H1 (cell line): ENCODE measurements around the gene OGFOD3. TPM values are rescaled to one million over a fixed set of nuclear protein-coding genes. Genes with fewer than 3 reads are reported as not detected.

Source experiments
- CTCF ChIA-PET: fragments of 300-600 bp; sonication (Branson Sonifier 250); formaldehyde crosslinking; loops from one replicate; lab custom pipeline; 2021; ENCODE audit not compliant: partially characterized antibody; lab: Charles Lee
- POLR2A ChIA-PET: fragments of 300-600 bp; sonication (Branson Sonifier 250); formaldehyde crosslinking; loops from one replicate; lab custom pipeline; 2021; ENCODE audit warnings: inconsistent platforms; ENCODE audit not compliant: partially characterized antibody; lab: Charles Lee
- DNase-seq, 2 experiments: peaks; one replicate each; pipeline versions ENCODE4 v3.0.0 to v3.0.0-alpha.2; 2010 to 2022; ENCODE audit warnings: low spot score in 2 of 2, low read depth in 1 of 2, mixed read lengths in 1 of 2
- FAIRE-seq: peaks from 2 replicates; lab custom pipeline; 2011; peaks lifted over from hg19 to GRCh38; lab: Jason Lieb, UNC
- H2AFZ ChIP-seq: 2 replicates; pipeline ENCODE4 v1.8.1; 2012; ENCODE audit warnings: low read length, inconsistent platforms
- H2AK5ac ChIP-seq: 2 replicates; pipeline ENCODE4 v1.6.1; 2013; ENCODE audit warnings: low read depth, low read length
- H2BK120ac ChIP-seq: replicated peaks from 2 replicates; pipeline ENCODE3; 2013; ENCODE audit warnings: low read depth, low read length, inconsistent platforms
- H2BK12ac ChIP-seq: 2 replicates; pipeline ENCODE4 v1.6.1; 2013; ENCODE audit warnings: low read depth, low read length
- H2BK15ac ChIP-seq: 2 replicates; pipeline ENCODE4 v1.6.1; 2013; ENCODE audit warnings: low read length
- H2BK20ac ChIP-seq: 2 replicates; pipeline ENCODE4 v1.6.1; 2013; ENCODE audit warnings: low read length
- H2BK5ac ChIP-seq: 2 replicates; pipeline ENCODE4 v1.6.1; 2013; ENCODE audit warnings: low read depth, low read length
- H3K14ac ChIP-seq: 2 replicates; pipeline ENCODE4 v1.6.1; 2013; ENCODE audit warnings: inconsistent platforms; ENCODE audit not compliant: insufficient read length
- H3K18ac ChIP-seq: 2 replicates; pipeline ENCODE4 v1.6.1; 2013; ENCODE audit warnings: low read length; ENCODE audit errors: extremely low read depth
- H3K23ac ChIP-seq: 2 replicates; pipeline ENCODE4 v1.6.1; 2013; ENCODE audit warnings: inconsistent platforms; ENCODE audit not compliant: insufficient read length
- H3K23me2 ChIP-seq: 2 replicates; pipeline ENCODE4 v1.6.1; 2013; ENCODE audit warnings: low read depth, low read length
- H3K27ac ChIP-seq: 2 replicates; pipeline ENCODE4 v1.6.1; 2011; ENCODE audit warnings: low read depth, low read length, inconsistent platforms
- H3K27me3 ChIP-seq, 4 experiments: replicated peaks in 1 of 4; 1 replicate in 1 of 4; 2 replicates in 3 of 4; pipeline versions ENCODE4 v1.6.1 to v1.8.1; 2011 to 2013; ENCODE audit warnings: low read length in 3 of 4, mild to moderate bottlenecking in 3 of 4, inconsistent platforms in 2 of 4, mixed read lengths in 2 of 4, moderate library complexity in 1 of 4; ENCODE audit not compliant: control insufficient read depth in 3 of 4, insufficient read depth in 3 of 4; ENCODE audit errors: extremely low read depth in 1 of 4
- H3K36me3 ChIP-seq, 4 experiments: 2 replicates each; pipeline versions ENCODE4 v1.6.1 to v1.8.1; 2011 to 2013; ENCODE audit warnings: mild to moderate bottlenecking in 4 of 4, low read length in 3 of 4, moderate library complexity in 2 of 4, control low read depth in 1 of 4, inconsistent platforms in 1 of 4; ENCODE audit not compliant: insufficient read depth in 4 of 4, control insufficient read depth in 2 of 4
- H3K4ac ChIP-seq: replicated peaks from 2 replicates; pipeline ENCODE3; 2013; ENCODE audit warnings: low read length, low read depth, mixed read lengths, inconsistent platforms; ENCODE audit not compliant: insufficient read length
- H3K4me1 ChIP-seq, 4 experiments: replicated peaks in 1 of 4; 1 replicate in 1 of 4; 2 replicates in 3 of 4; pipeline versions ENCODE4 v1.6.1 to v1.8.1; 2011 to 2013; ENCODE audit warnings: low read length in 3 of 4, inconsistent platforms in 2 of 4, mixed read lengths in 1 of 4; ENCODE audit not compliant: insufficient read depth in 4 of 4, control insufficient read depth in 3 of 4
- H3K4me2 ChIP-seq, 2 experiments: 2 replicates each; pipeline versions ENCODE4 v1.6.1 to v1.8.1; 2011 to 2013; ENCODE audit warnings: low read depth in 2 of 2, low read length in 2 of 2, control low read depth in 1 of 2, inconsistent platforms in 1 of 2, mild to moderate bottlenecking in 1 of 2; ENCODE audit not compliant: insufficient read depth in 1 of 2
- H3K4me3 ChIP-seq, 4 experiments: fragments of 200-600, 300-600 bp in 1 of 4; sonication (generic), shearing (Covaris generic), sonication (Bioruptor Twin) in 1 of 4; 2 replicates each; pipeline versions ENCODE4 v1.5.1 to v1.8.1; 2011 to 2016; ENCODE audit warnings: low read length in 4 of 4, low read depth in 3 of 4, control low read depth in 2 of 4, inconsistent platforms in 2 of 4, mild to moderate bottlenecking in 2 of 4, mixed read lengths in 1 of 4, moderate library complexity in 1 of 4; ENCODE audit not compliant: insufficient read depth in 2 of 4; ENCODE audit errors: extremely low read depth in 1 of 4
- H3K56ac ChIP-seq: replicated peaks from 2 replicates; pipeline ENCODE3; 2013; ENCODE audit warnings: low read depth, mild to moderate bottlenecking, mixed read lengths, low read length, inconsistent platforms; ENCODE audit not compliant: insufficient read length
- H3K79me1 ChIP-seq: 2 replicates; pipeline ENCODE4 v1.6.1; 2013; ENCODE audit warnings: low read depth, low read length, control low read depth
- H3K79me2 ChIP-seq, 2 experiments: 2 replicates each; pipeline versions ENCODE4 v1.6.1 to v1.8.1; 2012 to 2013; ENCODE audit warnings: low read length in 2 of 2, mild to moderate bottlenecking in 2 of 2, inconsistent platforms in 1 of 2; ENCODE audit not compliant: insufficient read depth in 2 of 2, control insufficient read depth in 1 of 2
- H3K9ac ChIP-seq, 4 experiments: replicated peaks in 1 of 4; 1 replicate in 1 of 4; 2 replicates in 3 of 4; pipeline versions ENCODE4 v1.6.1 to v1.8.1; 2011 to 2013; ENCODE audit warnings: low read depth in 3 of 4, low read length in 3 of 4, control low read depth in 2 of 4, mild to moderate bottlenecking in 2 of 4, moderate library complexity in 2 of 4, inconsistent platforms in 1 of 4; ENCODE audit errors: extremely low read depth in 1 of 4
- H3K9me3 ChIP-seq, 2 experiments: 2 replicates each; pipeline versions ENCODE4 v1.6.1 to v1.8.1; 2012 to 2013; ENCODE audit warnings: mild to moderate bottlenecking in 2 of 2, moderate library complexity in 2 of 2, control low read depth in 1 of 2, inconsistent platforms in 1 of 2, low read depth in 1 of 2, low read length in 1 of 2, mixed read lengths in 1 of 2; ENCODE audit not compliant: insufficient read depth in 2 of 2
- H4K20me1 ChIP-seq, 2 experiments: replicated peaks in 1 of 2; 2 replicates each; pipeline versions ENCODE3 to v1.8.1; 2011 to 2013; ENCODE audit warnings: inconsistent platforms in 2 of 2, low read length in 2 of 2, mild to moderate bottlenecking in 1 of 2; ENCODE audit not compliant: insufficient read depth in 2 of 2, control insufficient read depth in 1 of 2
- H4K5ac ChIP-seq: 2 replicates; pipeline ENCODE4 v1.6.1; 2013; ENCODE audit warnings: low read length, low read depth, mixed read lengths, inconsistent platforms; ENCODE audit not compliant: insufficient read length
- H4K8ac ChIP-seq: 2 replicates; pipeline ENCODE4 v1.8.0; 2013; ENCODE audit warnings: mild to moderate bottlenecking, moderate library complexity, low read length, inconsistent platforms; ENCODE audit not compliant: insufficient read depth; ENCODE audit errors: extremely low read depth
- H4K91ac ChIP-seq: replicated peaks from 2 replicates; pipeline ENCODE3; 2013; ENCODE audit warnings: low read length, mixed read lengths, inconsistent platforms; ENCODE audit not compliant: insufficient read length
- EGR1 ChIP-seq: IDR thresholded peaks from 2 replicates; pipeline ENCODE4 v1.6.1; 2011; ENCODE audit warnings: low read depth, low read length, borderline replicate concordance
- WGBS, 2 experiments: shearing (Covaris generic) in 1 of 2; methylation state at CpG; one replicate each; pipeline versions ENCODE4 v1.1.6 to v1.1.7; 2013 to 2015; ENCODE audit warnings: low lambda C conversion rate in 2 of 2, mixed read lengths in 2 of 2, inconsistent platforms in 1 of 2, low coverage in 1 of 2, missing lambda C conversion rate in 1 of 2; ENCODE audit not compliant: insufficient replicate concordance in 2 of 2, insufficient coverage in 1 of 2, insufficient read length in 1 of 2; ENCODE audit errors: extremely low coverage in 1 of 2, missing lambda C conversion rate in 1 of 2; 5-methylcytosine and 5-hydroxymethylcytosine counted together
- polyA plus RNA-seq, 7 experiments: library from polyadenylated mRNA; depleted of rRNA in 3 of 7; stranded (reverse) in 5 of 7; unstranded in 2 of 7; fragments of >200 nt in 5 of 7; fragments of 200-250 nt in 2 of 7; gene quantifications; 1 replicate in 5 of 7; 2 replicates in 1 of 7; 4 replicates in 1 of 7; pipeline versions ENCODE4 v1.2.1 to v1.2.3, GENCODE V29; 2011 to 2013; ENCODE audit warnings: missing spikeins in 2 of 7, mixed read lengths in 2 of 7
- total RNA-seq: library from RNA; stranded (reverse); fragmentation: NEBNext Ultra II Directional; extraction: Animal tissue kit (Norgen Biotek cat#: 25700); gene quantifications from 2 replicates; pipeline ENCODE4 v1.2.1, GENCODE V29; 2021
- TF ChIP-seq, protein P1 (sequence below): IDR thresholded peaks from 2 replicates; pipeline ENCODE4 v1.6.1; 2012; ENCODE audit warnings: inconsistent platforms
- TF ChIP-seq, protein P2 (sequence below): IDR thresholded peaks from 2 replicates; pipeline ENCODE4 v1.6.1; 2012; ENCODE audit warnings: inconsistent platforms

OGFOD3 gene
- total and polyA plus RNA-seq, 2 of the 8 experiments (the other 6 are each of a cell fraction or from before 2014, with no cell fraction given) = 21.1 to 21.8 TPM

DNA sequence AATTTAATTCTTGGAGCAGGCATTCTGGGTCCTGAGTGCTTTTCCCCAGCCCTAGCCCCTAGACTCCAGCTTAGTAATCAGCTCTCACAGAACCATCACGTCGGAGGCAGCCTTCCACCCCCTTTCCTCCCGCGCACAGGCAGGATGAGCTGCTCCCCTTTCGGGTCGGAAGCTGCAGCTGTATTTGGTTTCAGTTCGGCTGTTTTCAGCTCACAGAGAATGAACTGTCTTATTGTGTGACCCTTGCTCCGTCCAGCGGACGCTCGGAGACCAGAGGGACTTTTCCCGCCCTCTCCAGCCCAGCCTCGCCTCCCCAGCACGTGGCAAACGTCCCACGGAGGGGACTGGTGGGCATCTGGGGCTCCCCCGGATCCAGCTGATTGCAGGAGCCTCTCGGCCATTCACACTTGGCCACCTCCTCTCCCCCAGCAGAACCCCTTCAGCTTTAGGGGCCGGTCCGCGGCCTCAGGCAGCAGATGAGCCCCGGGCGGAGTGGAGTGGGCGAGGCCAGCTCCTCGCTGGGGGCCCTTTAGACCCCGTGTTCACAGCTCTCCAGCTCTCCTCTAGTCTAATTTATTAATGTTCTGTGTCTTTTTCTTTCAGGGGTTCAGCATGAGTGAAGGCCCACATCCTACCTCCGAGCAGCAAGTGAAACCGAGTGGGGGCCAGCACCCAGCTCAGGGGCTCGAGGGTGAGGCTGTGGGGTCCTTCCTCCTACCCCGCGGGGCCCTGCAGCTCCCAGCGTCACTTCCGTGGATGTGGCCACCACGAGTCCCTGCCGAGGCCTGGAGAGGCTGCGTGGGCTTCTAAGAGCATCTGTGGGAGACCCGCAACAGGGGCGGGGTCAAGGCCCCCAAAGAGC, 47.7 kb downstream of the OGFOD3 start:
- no peak overlapping the region for H3K9ac ChIP-seq
- H4K8ac ChIP-seq = no peak overlapping the region
- peak overlapping the region; percentile 59 to 67; a peak in 3 of 4 replicates for H3K4me2 ChIP-seq
- CTCF ChIA-PET = interaction anchor here (0.6 to 2.4 kb wide), 9 partner anchors 10 to 134 kb away, joined by 3 to 15 read pairs (median 3); no protein-coding TSS in a partner anchor
- H2BK5ac ChIP-seq = no peak overlapping the region
- H3K79me2 ChIP-seq = no peaks in the 10 kb centered on the region
- TF ChIP-seq, protein P1, sequence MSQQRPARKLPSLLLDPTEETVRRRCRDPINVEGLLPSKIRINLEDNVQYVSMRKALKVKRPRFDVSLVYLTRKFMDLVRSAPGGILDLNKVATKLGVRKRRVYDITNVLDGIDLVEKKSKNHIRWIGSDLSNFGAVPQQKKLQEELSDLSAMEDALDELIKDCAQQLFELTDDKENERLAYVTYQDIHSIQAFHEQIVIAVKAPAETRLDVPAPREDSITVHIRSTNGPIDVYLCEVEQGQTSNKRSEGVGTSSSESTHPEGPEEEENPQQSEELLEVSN = peak; percentile 98
- no peak for TF ChIP-seq EGR1
- TF ChIP-seq, protein P2, sequence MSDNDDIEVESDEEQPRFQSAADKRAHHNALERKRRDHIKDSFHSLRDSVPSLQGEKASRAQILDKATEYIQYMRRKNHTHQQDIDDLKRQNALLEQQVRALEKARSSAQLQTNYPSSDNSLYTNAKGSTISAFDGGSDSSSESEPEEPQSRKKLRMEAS = peak; percentile 84
- H3K27me3 ChIP-seq = peaks cover 28 to 61% (median 49%) of the 10 kb centered on the region in 4 experiments
- no peak overlapping the region for H4K5ac ChIP-seq
- no peaks in the 10 kb centered on the region; a peak in 1 of 4 replicates for H3K9me3 ChIP-seq
- H3K56ac ChIP-seq = no peak overlapping the region
- H3K27ac ChIP-seq = no peak overlapping the region
- H2BK20ac ChIP-seq = no peak overlapping the region
- no peak overlapping the region for H2AFZ ChIP-seq
- DNase-seq (no peak), FAIRE-seq (no peak)
- H2BK12ac ChIP-seq = no peak overlapping the region
- 70% methylated on average over 37 of the region's 38 CpGs; no CpG with 5 or more reads in 1 of the 2 experiments for WGBS, 2 experiments
- H3K14ac ChIP-seq = no peak overlapping the region
- no peak overlapping the region for H2BK120ac ChIP-seq
- H3K36me3 ChIP-seq = no peaks in the 10 kb centered on the region
- H2AK5ac ChIP-seq = no peak overlapping the region
- no peak overlapping the region for H3K4ac ChIP-seq
- peak overlapping the region in 3 of 4 experiments; percentile 14 to 61 (median 23); a peak in 2 of 8 replicates for H3K4me3 ChIP-seq
- peaks cover 7% of the 10 kb centered on the region; the same call in 1 of the 2 replicates for H3K23me2 ChIP-seq
- H4K91ac ChIP-seq = no peak overlapping the region
- no peak overlapping the region for H3K18ac ChIP-seq
- peaks cover 0 to 4% of the 10 kb centered on the region in 2 experiments for H4K20me1 ChIP-seq
- H2BK15ac ChIP-seq = no peak overlapping the region
- peaks cover 0 to 6% (median 0%) of the 10 kb centered on the region in 4 experiments; a peak in 1 of 7 replicates for H3K4me1 ChIP-seq
- POLR2A ChIA-PET = interaction anchor here (0.6 to 1.4 kb wide), 5 partner anchors 8 to 28 kb away, joined by 3 to 5 read pairs (median 3); no protein-coding TSS in a partner anchor
- no peak overlapping the region for H3K23ac ChIP-seq
- H3K79me1 ChIP-seq = no peaks in the 10 kb centered on the region
